ENCODE results near the gene USP24.

- TF ChIP-seq EZH2 (IDR thresholded peaks at IDR 0.05) (no peak), POLR2AphosphoS5 (IDR thresholded peaks at IDR 0.05; ENCODE audit: borderline replicate concordance, low read depth, low read length) (no peak), FOXP2 (optimal IDR thresholded peaks at IDR 0.05; ENCODE audit: control extremely low read depth, extremely low read length, insufficient read depth) (no peak)
Observed at GRCh38 chr1:55171694-55172093, 43.5 kb downstream of the USP24 start.

All from SK-N-MC (cell line).